ENCODE data around the gene NEDD4L.

NEDD4L gene

DNA sequence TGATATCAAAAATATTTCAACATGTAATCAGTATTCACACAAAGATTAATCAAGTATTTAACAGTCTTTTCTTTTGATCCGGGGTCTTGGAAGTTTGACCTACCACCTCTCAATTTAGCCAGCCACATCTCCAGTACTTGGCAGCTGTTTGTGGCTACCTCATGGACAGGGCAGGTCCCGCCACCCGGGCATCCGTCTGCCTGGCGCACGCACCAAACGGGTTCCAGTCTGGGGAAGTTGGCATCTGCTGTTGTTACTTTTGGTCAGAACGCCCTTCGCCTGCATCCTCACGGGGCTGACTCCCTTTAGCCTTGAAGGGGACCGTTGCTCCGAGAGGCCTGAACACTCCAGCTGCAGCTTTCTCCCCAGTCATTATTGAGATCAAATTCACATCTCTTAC is 81.7 kb downstream of the NEDD4L start:
- TF ChIP-seq, protein P1, sequence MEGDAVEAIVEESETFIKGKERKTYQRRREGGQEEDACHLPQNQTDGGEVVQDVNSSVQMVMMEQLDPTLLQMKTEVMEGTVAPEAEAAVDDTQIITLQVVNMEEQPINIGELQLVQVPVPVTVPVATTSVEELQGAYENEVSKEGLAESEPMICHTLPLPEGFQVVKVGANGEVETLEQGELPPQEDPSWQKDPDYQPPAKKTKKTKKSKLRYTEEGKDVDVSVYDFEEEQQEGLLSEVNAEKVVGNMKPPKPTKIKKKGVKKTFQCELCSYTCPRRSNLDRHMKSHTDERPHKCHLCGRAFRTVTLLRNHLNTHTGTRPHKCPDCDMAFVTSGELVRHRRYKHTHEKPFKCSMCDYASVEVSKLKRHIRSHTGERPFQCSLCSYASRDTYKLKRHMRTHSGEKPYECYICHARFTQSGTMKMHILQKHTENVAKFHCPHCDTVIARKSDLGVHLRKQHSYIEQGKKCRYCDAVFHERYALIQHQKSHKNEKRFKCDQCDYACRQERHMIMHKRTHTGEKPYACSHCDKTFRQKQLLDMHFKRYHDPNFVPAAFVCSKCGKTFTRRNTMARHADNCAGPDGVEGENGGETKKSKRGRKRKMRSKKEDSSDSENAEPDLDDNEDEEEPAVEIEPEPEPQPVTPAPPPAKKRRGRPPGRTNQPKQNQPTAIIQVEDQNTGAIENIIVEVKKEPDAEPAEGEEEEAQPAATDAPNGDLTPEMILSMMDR (IDR thresholded peaks at IDR 0.05; ENCODE audit: low read depth, low read length): no peak
- H3K4me3 ChIP-seq (ENCODE audit: low read depth, low read length): no peak overlapping the region

DNA sequence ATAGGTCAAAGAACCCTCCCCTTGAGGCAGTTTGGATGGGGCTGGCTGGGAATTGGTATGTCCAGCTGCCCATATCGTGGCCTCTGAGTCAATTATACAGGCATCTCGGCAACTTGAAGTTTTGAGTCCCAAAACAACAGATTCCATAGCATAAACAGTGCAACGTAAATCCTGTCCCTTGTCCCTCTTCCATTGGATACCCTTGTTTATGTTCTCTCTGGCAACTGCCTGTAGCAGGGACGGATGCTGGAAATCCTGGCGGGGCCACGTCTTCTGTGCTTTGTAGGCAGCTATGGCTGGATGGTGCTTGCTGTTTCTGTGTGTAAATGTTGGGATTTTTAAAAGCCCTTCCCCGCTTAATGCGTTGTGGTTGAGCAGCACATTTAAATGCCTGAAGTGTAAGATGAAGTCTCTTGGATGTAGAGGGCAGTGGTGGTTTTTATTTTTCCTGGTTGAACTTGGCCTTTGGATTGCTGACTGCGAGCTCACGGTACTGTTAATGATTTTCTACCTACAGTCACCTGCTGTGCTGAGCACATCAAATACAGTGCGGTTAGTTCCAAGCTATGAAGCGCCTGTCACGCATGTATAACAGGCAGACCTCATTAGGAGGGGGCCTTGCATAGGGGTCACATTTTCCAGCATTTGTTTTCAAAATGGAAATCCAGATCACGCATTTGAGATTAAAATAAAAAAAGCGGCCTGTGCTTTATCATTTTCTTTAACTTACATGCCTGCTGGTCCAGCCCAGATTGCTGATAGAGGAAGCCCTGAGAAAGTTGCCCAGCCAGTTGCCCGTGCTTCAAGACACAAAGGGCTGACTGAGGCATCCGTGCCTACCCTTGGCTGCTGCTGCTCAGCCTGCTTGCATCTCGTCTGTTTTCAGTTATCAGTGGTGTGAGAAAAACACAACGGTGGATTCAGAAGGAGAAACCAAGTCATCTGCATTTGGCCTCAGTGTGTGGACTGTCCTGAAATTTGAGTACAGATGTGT is 84.7 kb downstream of the NEDD4L start:
- TF ChIP-seq, protein P1 (IDR thresholded peaks at IDR 0.05; ENCODE audit: low read depth, low read length): no peak
- DNase-seq: no peak
- H3K27me3 ChIP-seq (ENCODE audit: insufficient read depth, low read depth, severe bottlenecking): no peaks in the 10 kb centered on the region
- peaks cover 5% of the 10 kb centered on the region for H3K9me3 ChIP-seq (ENCODE audit: severe bottlenecking)
- H3K27ac ChIP-seq: no peak overlapping the region
- H3K4me3 ChIP-seq (ENCODE audit: low read depth, low read length): no peak overlapping the region
- peaks cover 24% of the 10 kb centered on the region for H3K36me3 ChIP-seq

More for the DNA sequence above, 81.7 kb downstream of the NEDD4L start:
- no peak for DNase-seq
- Histone ChIP-seq H3K36me3 (peaks cover 24% of the 10 kb centered on the region), H3K9me3 (ENCODE audit: severe bottlenecking) (peaks cover 5% of the 10 kb centered on the region), H3K27me3 (ENCODE audit: insufficient read depth, low read depth, severe bottlenecking) (no peaks in the 10 kb centered on the region), H3K27ac (no peak overlapping the region)

DNA sequence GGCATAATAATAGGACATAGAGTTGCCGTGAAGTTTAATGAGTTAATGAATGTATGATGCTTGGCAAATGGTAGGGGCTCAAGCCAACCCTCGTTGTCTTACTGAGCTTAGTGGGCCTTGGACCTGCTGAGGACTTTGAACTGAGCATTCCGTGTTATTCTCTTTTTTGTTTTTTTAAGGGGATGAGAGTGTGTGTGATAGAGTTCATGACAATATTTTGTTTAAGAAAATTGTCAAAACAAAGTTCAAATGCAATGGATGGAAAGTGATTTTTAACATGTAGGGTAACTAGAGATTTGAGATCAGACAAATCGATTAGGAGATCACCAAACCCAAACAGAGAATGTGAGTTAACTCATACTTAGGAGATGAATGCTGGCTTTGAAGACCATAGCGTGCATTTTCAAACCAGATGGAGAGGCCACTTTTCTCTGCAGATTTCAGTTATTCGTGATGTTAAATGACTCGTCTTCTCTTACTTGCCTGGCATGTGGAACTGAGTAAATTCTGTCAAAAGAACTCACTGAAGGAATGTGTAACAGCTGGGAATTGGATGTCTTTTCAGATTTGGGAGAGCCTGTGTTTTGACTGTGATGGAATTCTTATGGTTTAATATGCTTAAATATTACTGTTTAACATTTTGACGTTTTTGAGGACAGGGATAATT is 88.7 kb downstream of the NEDD4L start:
- H3K36me3 ChIP-seq: peaks cover 8% of the 10 kb centered on the region; the same call in 1 of the 2 replicates

DNA sequence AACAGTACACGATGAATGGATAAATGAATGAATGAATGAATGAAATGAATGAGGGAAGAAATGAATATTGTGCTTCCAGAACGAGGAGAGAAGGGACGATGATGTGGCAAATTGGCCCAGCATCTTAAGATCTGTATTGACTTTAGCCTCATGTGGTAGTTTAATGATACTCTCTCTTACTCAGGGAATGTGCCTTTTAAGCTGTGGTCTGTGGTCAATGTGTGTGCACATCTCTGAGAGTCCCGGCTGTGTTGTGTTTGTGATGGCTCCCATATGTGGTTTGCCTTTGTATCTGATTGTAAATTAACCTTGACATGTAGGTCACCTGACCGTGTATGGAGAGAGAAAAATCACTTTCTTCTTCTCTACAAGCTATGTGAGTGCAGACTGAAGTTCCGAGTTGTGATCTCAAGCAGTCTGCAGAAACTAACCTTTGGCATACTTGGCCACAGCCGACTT is 91.2 kb downstream of the NEDD4L start:
- TF ChIP-seq, protein P1 (IDR thresholded peaks at IDR 0.05; ENCODE audit: low read depth, low read length): no peak
- no peaks in the 10 kb centered on the region for H3K27me3 ChIP-seq (ENCODE audit: insufficient read depth, low read depth, severe bottlenecking)
- H3K4me3 ChIP-seq (ENCODE audit: low read depth, low read length): no peak overlapping the region
- no peak overlapping the region for H3K27ac ChIP-seq
- no peaks in the 10 kb centered on the region; the same call in 1 of the 2 replicates for H3K36me3 ChIP-seq
- H3K9me3 ChIP-seq (ENCODE audit: severe bottlenecking): no peaks in the 10 kb centered on the region
- DNase-seq: no peak

More for the DNA sequence above, 88.7 kb downstream of the NEDD4L start:
- no peak for DNase-seq
- no peak overlapping the region for H3K4me3 ChIP-seq (ENCODE audit: low read depth, low read length)
- TF ChIP-seq, protein P1 (IDR thresholded peaks at IDR 0.05; ENCODE audit: low read depth, low read length): no peak
- no peaks in the 10 kb centered on the region for H3K27me3 ChIP-seq (ENCODE audit: insufficient read depth, low read depth, severe bottlenecking)
- peaks cover 5% of the 10 kb centered on the region for H3K9me3 ChIP-seq (ENCODE audit: severe bottlenecking)
- no peak overlapping the region for H3K27ac ChIP-seq

DNA sequence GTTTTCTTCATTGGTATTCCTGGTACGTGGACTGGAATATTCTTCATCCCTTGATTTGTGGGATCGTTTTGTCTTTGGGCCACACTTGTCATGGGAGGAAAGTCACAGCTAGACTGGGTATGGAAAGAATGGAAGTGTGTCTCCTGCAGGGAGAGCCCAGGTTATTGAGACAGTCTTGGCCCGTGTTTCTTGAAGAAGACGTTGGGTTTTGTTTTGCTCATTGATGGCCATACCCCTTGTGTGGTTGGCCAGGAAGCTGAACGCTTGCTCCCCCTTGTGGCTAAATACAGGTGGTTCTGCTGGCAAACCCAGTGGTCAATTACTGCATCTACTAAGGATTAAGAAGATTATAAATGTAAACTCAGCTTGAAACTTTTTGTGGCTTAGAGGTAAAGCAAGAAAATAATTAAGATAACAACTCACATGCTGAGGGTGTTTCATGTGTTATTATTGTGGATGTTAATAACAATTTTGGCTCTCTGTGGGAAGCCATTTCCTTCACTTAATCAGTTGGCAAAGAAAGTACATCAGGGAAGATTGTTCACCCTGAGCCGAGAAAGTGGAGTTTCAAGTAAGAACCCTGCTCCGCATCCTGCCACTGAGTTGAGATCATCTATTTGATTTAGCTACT is 91.8 kb downstream of the NEDD4L start:
- DNase-seq: peak; percentile 83
- H3K4me3 ChIP-seq (ENCODE audit: low read depth, low read length): no peak overlapping the region
- TF ChIP-seq, protein P1 (IDR thresholded peaks at IDR 0.05; ENCODE audit: low read depth, low read length): peak; percentile 90
- H3K9me3 ChIP-seq (ENCODE audit: severe bottlenecking): no peaks in the 10 kb centered on the region
- no peaks in the 10 kb centered on the region for H3K27me3 ChIP-seq (ENCODE audit: insufficient read depth, low read depth, severe bottlenecking)
- no peak overlapping the region for H3K27ac ChIP-seq
- no peaks in the 10 kb centered on the region; the same call in 1 of the 2 replicates for H3K36me3 ChIP-seq

Data from WERI-Rb-1 (cell line).